ENCODE results near the gene SGK1. TPM values are rescaled to one million over a fixed set of nuclear protein-coding genes. Genes with fewer than 3 reads are reported as not detected.
"Not testable (repeated sequence)": the region's sequence is repeated elsewhere in the genome, so short reads cannot be mapped to it uniquely, and the experiment has no call there.

The SGK1 gene
- total RNA-seq, 1 donor from 2014 or later: 6.3 TPM

DNA sequence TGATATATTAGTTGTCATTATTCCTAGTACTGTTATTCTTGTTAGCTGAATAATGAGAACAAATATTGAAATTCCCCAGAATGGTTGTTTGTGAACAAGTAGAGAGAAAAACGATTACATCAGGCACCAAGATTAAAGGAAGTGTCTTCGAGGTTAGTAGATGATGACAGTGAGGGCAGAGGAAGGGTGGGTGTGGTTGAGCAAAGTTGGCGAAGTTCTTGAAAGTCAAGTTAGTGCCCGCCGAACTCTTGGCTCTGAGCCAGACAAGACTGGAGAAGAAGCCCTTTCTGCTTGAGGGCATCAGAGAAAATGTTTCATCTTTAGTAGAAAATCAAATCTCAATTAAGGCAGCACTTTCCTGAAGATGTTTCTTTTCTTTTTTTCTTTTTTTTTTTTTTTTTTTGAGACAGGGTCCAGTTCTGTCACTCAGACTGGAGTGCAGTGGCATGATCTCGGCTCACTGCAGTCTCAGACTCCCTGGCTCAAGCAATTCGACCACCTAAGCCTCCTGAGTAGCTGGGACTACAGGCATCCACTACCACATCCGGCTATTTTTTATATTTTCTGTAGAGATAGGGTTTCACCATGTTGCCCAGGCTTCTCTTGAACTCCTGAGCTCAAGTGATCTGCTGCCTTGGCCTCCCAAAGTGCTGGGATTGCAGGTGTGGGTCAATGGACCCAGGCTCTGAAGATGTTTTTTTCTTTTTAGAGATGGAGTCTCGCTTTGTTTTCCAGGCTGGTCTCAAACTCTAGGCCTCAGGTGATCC, 77.1 kb downstream of the SGK1 start:
- DNase-seq: no peak
- no peaks in the 10 kb centered on the region for H3K27me3 Mint-ChIP-seq (ENCODE audit: unreplicated experiment)
- H3K4me1 Mint-ChIP-seq (ENCODE audit: low read depth, unreplicated experiment): no peaks in the 10 kb centered on the region
- no peak overlapping the region for H3K4me3 Mint-ChIP-seq (ENCODE audit: unreplicated experiment)
- TF ChIP-seq CTCF (IDR thresholded peaks at IDR 0.05; ENCODE audit: partially characterized antibody, unreplicated experiment): no peak
- no peaks in the 10 kb centered on the region for H3K36me3 Mint-ChIP-seq (ENCODE audit: unreplicated experiment)
- H3K27ac Mint-ChIP-seq (ENCODE audit: unreplicated experiment): no peak overlapping the region
- peaks cover 1% of the 10 kb centered on the region for H3K9me3 Mint-ChIP-seq (ENCODE audit: unreplicated experiment)

DNA sequence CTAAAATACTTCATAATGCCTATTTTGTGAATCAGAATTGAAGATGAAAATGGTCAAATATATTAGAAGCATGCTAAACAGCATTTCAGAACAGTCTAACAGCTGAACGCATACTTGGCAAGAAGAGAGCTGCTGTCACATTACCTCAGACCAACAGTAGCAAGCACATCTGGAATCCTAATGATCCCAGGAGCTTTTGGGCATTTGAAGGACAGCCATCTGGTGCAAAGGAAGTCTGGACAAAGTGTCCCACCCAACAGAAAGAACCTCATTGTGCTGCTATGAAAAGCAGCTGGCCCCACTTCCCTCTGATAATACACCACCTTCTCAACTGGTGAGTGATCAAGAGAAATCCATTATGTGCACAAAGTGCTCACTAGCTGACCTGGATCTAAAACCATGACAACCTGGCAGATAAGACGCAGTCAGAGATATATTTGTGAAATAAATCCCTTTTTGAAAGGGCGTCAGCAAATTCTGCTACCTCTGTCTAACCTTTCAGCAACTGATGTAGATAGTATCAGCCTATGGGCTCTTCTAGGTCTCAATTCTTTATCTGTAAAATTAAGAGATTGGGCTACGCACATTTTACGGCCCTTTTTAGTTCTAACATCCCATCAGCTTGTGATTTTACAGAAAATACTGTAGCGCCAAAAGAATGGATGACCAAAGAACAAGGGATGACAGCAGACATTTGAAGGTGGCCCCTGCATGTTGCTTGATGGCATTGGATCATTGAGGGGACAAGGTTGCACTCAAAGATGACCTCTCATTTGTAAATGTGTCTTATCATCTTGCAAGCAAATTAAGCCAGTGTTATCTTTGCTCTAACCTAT, 78.7 kb downstream of the SGK1 start:
- DNase-seq: no peak
- TF ChIP-seq CTCF (IDR thresholded peaks at IDR 0.05; ENCODE audit: partially characterized antibody, unreplicated experiment): no peak
- no peaks in the 10 kb centered on the region for H3K36me3 Mint-ChIP-seq (ENCODE audit: unreplicated experiment)
- peaks cover 1% of the 10 kb centered on the region for H3K9me3 Mint-ChIP-seq (ENCODE audit: unreplicated experiment)
- H3K4me1 Mint-ChIP-seq (ENCODE audit: low read depth, unreplicated experiment): no peaks in the 10 kb centered on the region
- H3K4me3 Mint-ChIP-seq (ENCODE audit: unreplicated experiment): no peak overlapping the region
- H3K27me3 Mint-ChIP-seq (ENCODE audit: unreplicated experiment): no peaks in the 10 kb centered on the region
- H3K27ac Mint-ChIP-seq (ENCODE audit: unreplicated experiment): no peak overlapping the region

- Mint-ChIP-seq H3K4me1 (ENCODE audit: low read depth, unreplicated experiment) (no peaks in the 10 kb centered on the region), H3K27ac (ENCODE audit: unreplicated experiment) (no peak overlapping the region), H3K27me3 (ENCODE audit: unreplicated experiment) (no peaks in the 10 kb centered on the region), H3K36me3 (ENCODE audit: unreplicated experiment) (no peaks in the 10 kb centered on the region), H3K4me3 (ENCODE audit: unreplicated experiment) (no peak overlapping the region), H3K9me3 (ENCODE audit: unreplicated experiment) (peaks cover 1% of the 10 kb centered on the region)
- no peak for DNase-seq
- no peak for TF ChIP-seq CTCF (IDR thresholded peaks at IDR 0.05; ENCODE audit: partially characterized antibody, unreplicated experiment)
These were observed 79.9 kb downstream of the SGK1 start for GRCh38 chr6:134238006-134238405.

GRCh38 chr6:134235937-134236751, 81.8 kb downstream of the SGK1 start:
- no peaks in the 10 kb centered on the region for H3K4me1 Mint-ChIP-seq (ENCODE audit: low read depth, unreplicated experiment)
- peaks cover 1% of the 10 kb centered on the region for H3K9me3 Mint-ChIP-seq (ENCODE audit: unreplicated experiment)
- H3K27ac Mint-ChIP-seq (ENCODE audit: unreplicated experiment): no peak overlapping the region
- DNase-seq: no peak
- no peaks in the 10 kb centered on the region for H3K27me3 Mint-ChIP-seq (ENCODE audit: unreplicated experiment)
- H3K36me3 Mint-ChIP-seq (ENCODE audit: unreplicated experiment): no peaks in the 10 kb centered on the region
- H3K4me3 Mint-ChIP-seq (ENCODE audit: unreplicated experiment): no peak overlapping the region
- TF ChIP-seq CTCF (IDR thresholded peaks at IDR 0.05; ENCODE audit: partially characterized antibody, unreplicated experiment): no peak

- not testable (repeated sequence) for H3K9me3 Mint-ChIP-seq (ENCODE audit: unreplicated experiment); H3K4me3 Mint-ChIP-seq (ENCODE audit: unreplicated experiment); H3K36me3 Mint-ChIP-seq (ENCODE audit: unreplicated experiment); H3K4me1 Mint-ChIP-seq (ENCODE audit: low read depth, unreplicated experiment); DNase-seq; H3K27me3 Mint-ChIP-seq (ENCODE audit: unreplicated experiment); H3K27ac Mint-ChIP-seq (ENCODE audit: unreplicated experiment)
These were observed 82.6 kb downstream of the SGK1 start for GRCh38 chr6:134235334-134235733.
